GM12892 (cell line): Measurements from ENCODE around the gene HCRTR1.

Experiments
- DNase-seq: peaks from one replicate; pipeline ENCODE4 v3.0.0; 2011; ENCODE audit not compliant: insufficient read length
- FAIRE-seq: peaks from 2 replicates; lab custom pipeline; 2011; peaks lifted over from hg19 to GRCh38; lab: Jason Lieb, UNC
- POLR2A ChIP-seq: IDR thresholded peaks from 2 replicates; pipeline ENCODE4 v1.6.1; 2011; ENCODE audit warnings: low read depth, low read length, control low read depth
- POLR2AphosphoS5 ChIP-seq: IDR thresholded peaks from 2 replicates; pipeline ENCODE4 v1.6.1; 2011; ENCODE audit warnings: low read depth, low read length, control low read depth
- TAF1 ChIP-seq: IDR thresholded peaks from 2 replicates; pipeline ENCODE4 v1.6.1; 2011; ENCODE audit warnings: low read depth, mild to moderate bottlenecking, control low read depth, low read length, borderline replicate concordance

Gene HCRTR1

DNA sequence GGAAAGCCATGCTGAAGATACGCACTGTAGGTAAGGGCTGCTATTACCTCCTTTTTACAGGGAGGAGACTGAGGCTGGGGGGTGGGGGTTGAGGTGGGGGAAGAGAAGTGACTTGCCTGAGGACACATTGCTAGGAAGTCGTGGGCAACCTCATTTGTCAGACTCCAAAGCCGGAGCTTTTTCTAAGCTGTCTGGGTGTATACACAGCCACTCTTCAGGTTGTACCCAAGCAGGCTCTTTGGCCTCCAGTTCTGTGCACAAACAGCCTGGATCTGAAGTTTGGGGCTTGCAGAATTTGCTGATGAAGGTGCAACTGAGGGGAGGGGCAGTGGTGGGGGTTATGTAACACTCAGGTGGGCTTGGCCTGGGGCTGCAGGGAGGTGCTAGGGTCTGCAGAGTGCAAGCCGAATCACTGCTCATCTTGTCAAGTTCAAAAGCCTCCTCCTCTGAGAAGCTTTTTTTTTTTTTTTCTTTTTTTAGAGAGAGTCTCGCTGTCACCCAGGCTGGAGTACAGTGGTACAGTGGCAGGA is 24.3 kb upstream of the HCRTR1 start:
- TF ChIP-seq POLR2A (no peak), TAF1 (no peak), POLR2AphosphoS5 (no peak)
- FAIRE-seq (no peak), DNase-seq (no peak)

- DNase-seq (peak; percentile 59), FAIRE-seq (peak; percentile 92)
- TF ChIP-seq TAF1 (no peak), POLR2AphosphoS5 (no peak), POLR2A (no peak)
Observed at GRCh38 chr1:31593770-31594632, 23.5 kb upstream of the HCRTR1 start.

- peak; percentile 67 for FAIRE-seq
- TF ChIP-seq POLR2AphosphoS5 (no peak), POLR2A (no peak), TAF1 (no peak)
- no peak for DNase-seq
Observed at GRCh38 chr1:31595836-31596736, 21.4 kb upstream of the HCRTR1 start.

- TF ChIP-seq POLR2AphosphoS5 = no peak
- no peak for TF ChIP-seq TAF1
- no peak for TF ChIP-seq POLR2A
- DNase-seq (no peak), FAIRE-seq (no peak)
Observed at GRCh38 chr1:31596737-31597097, 20.8 kb upstream of the HCRTR1 start.

- FAIRE-seq (no peak), DNase-seq (no peak)
- TF ChIP-seq POLR2AphosphoS5 = no peak
- no peak for TF ChIP-seq POLR2A
- TF ChIP-seq TAF1 = no peak
Observed at GRCh38 chr1:31598980-31599379, 18.5 kb upstream of the HCRTR1 start.

GRCh38 chr1:31600641-31601040 is 16.8 kb upstream of the HCRTR1 start:
- FAIRE-seq = peak; percentile 84
- DNase-seq = no peak
- TF ChIP-seq POLR2AphosphoS5 (no peak), POLR2A (no peak), TAF1 (no peak)

DNA sequence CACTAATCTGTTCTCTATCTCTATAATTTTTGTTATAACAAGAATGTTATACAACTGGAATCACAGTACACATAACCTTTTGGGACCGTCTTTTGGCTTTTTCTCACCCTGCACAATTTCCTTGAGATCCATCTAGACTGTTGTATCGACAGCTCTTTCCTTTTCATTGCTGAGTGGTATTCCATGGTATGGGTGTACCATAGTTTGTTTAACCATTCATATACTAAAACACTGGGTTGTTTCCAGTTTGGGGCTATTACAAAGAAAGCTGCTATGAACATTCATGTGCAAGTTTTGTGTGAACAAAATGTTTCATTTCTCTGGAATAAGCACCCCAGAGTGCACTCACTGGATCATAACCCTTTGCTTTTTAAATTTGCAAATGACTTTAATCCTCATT is 15.4 kb upstream of the HCRTR1 start:
- TF ChIP-seq POLR2A (no peak), TAF1 (no peak), POLR2AphosphoS5 (no peak)
- DNase-seq (no peak), FAIRE-seq (no peak)

GRCh38 chr1:31605908-31606427 is 11.5 kb upstream of the HCRTR1 start:
- DNase-seq (peak; percentile 63), FAIRE-seq (peak; percentile 94)
- TF ChIP-seq POLR2A = no peak
- no peak for TF ChIP-seq TAF1
- TF ChIP-seq POLR2AphosphoS5 = no peak

- no peak for DNase-seq
- no peak for FAIRE-seq
- TF ChIP-seq POLR2AphosphoS5 = no peak
- TF ChIP-seq POLR2A = no peak
- TF ChIP-seq TAF1 = no peak
Observed at GRCh38 chr1:31607360-31607759, 10.1 kb upstream of the HCRTR1 start.

DNA sequence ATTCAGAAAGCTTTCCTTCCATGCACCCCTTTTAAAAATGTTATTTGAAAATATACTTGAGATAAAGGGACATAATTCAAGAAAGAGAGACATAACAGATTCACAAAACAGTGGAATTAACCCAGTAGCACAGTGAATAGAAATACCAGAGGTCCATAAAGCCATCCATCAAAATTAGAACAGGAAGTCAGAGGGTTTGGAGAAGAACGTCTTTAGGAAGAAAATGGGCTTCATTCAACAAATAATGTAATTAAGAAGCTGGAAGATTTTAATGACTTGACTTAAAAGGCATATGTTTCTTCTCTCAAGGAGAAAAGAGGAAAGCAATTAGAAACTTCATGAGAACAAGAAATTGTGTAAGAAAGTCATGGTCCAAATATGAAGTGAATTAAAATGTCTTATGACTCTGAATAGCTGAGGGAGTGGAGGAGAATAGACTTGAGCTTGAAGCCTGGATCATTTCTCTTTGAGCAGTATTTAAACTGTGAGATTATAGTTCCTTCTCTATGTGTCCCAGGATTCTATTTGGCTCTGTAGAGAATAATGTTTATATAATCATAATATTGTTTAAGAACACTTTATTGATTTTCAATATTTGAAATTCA is 7.9 kb upstream of the HCRTR1 start:
- FAIRE-seq (no peak), DNase-seq (no peak)
- TF ChIP-seq POLR2A = no peak
- no peak for TF ChIP-seq TAF1
- no peak for TF ChIP-seq POLR2AphosphoS5

- FAIRE-seq (no peak), DNase-seq (no peak)
- TF ChIP-seq TAF1 (no peak), POLR2AphosphoS5 (no peak), POLR2A (no peak)
Observed at GRCh38 chr1:31614414-31615005, 3.0 kb upstream of the HCRTR1 start.
